PC-3 (cell line): ENCODE data around the gene HBD.

Experiments used
- EZH2 ChIP-seq: fragments of 300-600 bp; sonication (generic); IDR thresholded peaks from one replicate; pipeline ENCODE4 v1.6.1; 2017; ENCODE audit warnings: antibody characterized with exemption, mild to moderate bottlenecking, low read length; ENCODE audit not compliant: unreplicated experiment
- EZH2phosphoT487 ChIP-seq: fragments of 300-600 bp; sonication (generic); IDR thresholded peaks from 2 replicates; pipeline ENCODE4 v1.6.1; 2018; ENCODE audit warnings: mild to moderate bottlenecking, antibody characterized with exemption, low read length, borderline replicate concordance
- TF ChIP-seq, protein P1 (sequence below): fragments of 300-600 bp; sonication (generic); conservative IDR thresholded peaks from 2 replicates; pipeline ENCODE4 v1.5.1; 2017; ENCODE audit warnings: antibody characterized with exemption, low read depth, mild to moderate bottlenecking, low read length

DNA sequence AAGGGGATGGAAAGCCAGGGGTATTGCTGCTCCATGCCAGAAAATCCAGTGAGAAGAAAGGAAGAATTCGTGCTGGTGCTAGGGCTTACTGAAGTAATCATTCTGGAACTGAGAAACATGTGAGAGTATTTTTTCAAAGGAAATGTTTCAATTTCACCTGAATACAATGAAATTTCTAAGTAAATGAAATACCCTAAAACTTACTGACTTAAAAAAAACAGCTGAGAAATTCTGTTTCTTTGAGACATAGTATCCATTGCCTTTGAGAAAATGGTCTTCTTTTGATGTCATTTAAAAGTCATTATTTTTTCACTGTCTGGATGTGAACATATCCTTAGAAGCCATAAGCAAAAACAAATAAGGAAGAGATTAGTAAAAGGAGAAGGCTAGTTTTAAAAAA, 33.7 kb downstream of the HBD start, which contains the start of gene OR51V1:
- TF ChIP-seq, protein P1, sequence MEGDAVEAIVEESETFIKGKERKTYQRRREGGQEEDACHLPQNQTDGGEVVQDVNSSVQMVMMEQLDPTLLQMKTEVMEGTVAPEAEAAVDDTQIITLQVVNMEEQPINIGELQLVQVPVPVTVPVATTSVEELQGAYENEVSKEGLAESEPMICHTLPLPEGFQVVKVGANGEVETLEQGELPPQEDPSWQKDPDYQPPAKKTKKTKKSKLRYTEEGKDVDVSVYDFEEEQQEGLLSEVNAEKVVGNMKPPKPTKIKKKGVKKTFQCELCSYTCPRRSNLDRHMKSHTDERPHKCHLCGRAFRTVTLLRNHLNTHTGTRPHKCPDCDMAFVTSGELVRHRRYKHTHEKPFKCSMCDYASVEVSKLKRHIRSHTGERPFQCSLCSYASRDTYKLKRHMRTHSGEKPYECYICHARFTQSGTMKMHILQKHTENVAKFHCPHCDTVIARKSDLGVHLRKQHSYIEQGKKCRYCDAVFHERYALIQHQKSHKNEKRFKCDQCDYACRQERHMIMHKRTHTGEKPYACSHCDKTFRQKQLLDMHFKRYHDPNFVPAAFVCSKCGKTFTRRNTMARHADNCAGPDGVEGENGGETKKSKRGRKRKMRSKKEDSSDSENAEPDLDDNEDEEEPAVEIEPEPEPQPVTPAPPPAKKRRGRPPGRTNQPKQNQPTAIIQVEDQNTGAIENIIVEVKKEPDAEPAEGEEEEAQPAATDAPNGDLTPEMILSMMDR: no peak
- TF ChIP-seq EZH2 (no peak), EZH2phosphoT487 (no peak)
